GM12892 (cell line): ENCODE measurements around the gene OCA2.

ENCODE experiments used
- POLR2A ChIP-seq: IDR thresholded peaks from 2 replicates; pipeline ENCODE4 v1.6.1; 2011; ENCODE audit warnings: low read depth, low read length, control low read depth
- POLR2AphosphoS5 ChIP-seq: IDR thresholded peaks from 2 replicates; pipeline ENCODE4 v1.6.1; 2011; ENCODE audit warnings: low read depth, low read length, control low read depth
- TAF1 ChIP-seq: IDR thresholded peaks from 2 replicates; pipeline ENCODE4 v1.6.1; 2011; ENCODE audit warnings: low read depth, mild to moderate bottlenecking, control low read depth, low read length, borderline replicate concordance

- TF ChIP-seq TAF1 = no peak
- no peak for TF ChIP-seq POLR2A
- TF ChIP-seq POLR2AphosphoS5 = no peak
Measured at GRCh38 chr15:27871078-27871901, 227.8 kb downstream of the OCA2 start.
